GM12873 (cell line): ENCODE results near the gene RND1.

Source experiments
- TF ChIP-seq, protein P1 (sequence below): IDR thresholded peaks from 2 replicates; pipeline ENCODE4 v1.5.1; 2012; ENCODE audit warnings: low read depth, mild to moderate bottlenecking, moderate library complexity, low read length, control low read depth; ENCODE audit not compliant: insufficient read depth; ENCODE audit errors: missing control alignments

Gene RND1

DNA sequence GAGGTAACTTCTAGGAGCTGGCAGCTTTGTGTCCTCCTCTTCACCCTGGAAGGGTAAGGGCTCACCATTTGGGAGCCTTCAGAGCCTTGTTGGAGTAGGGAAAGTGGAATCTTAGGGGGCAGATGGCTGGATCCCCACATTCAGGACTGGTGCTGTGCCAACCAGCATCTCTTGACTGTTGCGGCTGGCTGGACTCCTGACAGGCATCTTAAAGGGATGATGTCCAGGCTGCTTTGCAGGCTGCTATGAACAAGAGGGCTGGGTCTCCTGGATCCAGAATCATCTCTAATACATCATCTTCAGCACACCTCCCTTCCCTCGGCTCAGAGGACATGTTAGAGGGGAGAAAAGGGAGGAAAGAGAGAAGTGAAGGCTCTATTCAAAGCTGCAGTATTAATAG, 43.0 kb downstream of the RND1 start:
- TF ChIP-seq, protein P1, sequence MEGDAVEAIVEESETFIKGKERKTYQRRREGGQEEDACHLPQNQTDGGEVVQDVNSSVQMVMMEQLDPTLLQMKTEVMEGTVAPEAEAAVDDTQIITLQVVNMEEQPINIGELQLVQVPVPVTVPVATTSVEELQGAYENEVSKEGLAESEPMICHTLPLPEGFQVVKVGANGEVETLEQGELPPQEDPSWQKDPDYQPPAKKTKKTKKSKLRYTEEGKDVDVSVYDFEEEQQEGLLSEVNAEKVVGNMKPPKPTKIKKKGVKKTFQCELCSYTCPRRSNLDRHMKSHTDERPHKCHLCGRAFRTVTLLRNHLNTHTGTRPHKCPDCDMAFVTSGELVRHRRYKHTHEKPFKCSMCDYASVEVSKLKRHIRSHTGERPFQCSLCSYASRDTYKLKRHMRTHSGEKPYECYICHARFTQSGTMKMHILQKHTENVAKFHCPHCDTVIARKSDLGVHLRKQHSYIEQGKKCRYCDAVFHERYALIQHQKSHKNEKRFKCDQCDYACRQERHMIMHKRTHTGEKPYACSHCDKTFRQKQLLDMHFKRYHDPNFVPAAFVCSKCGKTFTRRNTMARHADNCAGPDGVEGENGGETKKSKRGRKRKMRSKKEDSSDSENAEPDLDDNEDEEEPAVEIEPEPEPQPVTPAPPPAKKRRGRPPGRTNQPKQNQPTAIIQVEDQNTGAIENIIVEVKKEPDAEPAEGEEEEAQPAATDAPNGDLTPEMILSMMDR: no peak

DNA sequence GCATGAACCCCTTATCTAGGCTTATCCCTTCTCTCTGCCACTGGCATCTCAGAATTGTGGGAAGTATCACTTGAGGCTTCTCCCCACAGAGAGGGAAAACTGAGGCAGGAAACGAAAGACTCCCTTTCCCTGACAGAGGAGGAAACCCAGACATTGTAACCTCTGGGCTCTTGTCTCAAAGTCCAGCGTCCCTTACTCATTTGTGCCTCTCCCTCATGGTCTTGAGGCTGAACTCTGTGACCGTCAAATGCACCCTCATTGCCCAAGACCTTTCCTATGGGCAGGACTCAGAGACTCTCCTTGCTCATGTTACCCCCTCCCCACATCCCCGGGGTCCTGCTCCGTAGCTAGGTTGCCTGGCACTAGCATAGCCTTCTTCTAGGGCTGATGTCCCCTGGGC, 43.5 kb downstream of the RND1 start:
- TF ChIP-seq, protein P1: no peak

GRCh38 chr12:48819986-48820725, 45.5 kb downstream of the RND1 start:
- TF ChIP-seq, protein P1: no peak

DNA sequence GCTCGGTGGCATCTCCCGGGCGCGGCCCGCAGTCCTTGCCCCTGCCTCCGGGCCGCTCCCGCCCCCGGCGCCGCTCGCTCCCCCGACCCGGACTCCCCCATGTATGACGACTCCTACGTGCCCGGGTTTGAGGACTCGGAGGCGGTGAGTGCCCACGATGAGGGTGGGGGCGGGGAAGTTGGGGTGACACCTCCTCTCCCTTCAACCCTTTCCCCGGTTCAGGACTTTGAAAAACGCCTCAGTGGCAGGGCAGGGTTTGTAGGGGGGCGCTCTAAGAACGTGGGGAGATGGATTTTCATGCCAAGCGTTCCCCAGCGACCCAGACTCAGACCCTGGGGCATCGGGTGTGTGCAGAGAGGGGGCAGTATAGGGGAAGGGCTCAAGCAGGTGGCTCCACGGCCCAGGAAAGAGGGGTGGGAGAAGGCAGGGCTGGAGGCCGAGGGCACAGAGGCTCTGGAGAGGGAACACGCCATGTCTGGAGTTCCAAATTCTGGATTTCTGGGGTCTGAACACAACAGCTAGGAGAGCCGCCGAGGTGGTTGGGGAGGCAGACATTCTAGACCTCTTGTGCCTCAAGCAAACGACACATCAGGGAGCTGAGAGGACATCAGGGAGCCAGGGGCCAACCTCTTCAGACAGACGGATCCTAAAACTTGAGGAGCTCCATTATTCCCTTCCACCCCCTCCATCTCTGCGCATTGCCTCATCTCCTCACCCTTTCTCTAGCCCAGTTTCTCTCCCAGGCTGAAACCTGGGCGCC, 46.7 kb downstream of the RND1 start:
- TF ChIP-seq, protein P1: no peak

DNA sequence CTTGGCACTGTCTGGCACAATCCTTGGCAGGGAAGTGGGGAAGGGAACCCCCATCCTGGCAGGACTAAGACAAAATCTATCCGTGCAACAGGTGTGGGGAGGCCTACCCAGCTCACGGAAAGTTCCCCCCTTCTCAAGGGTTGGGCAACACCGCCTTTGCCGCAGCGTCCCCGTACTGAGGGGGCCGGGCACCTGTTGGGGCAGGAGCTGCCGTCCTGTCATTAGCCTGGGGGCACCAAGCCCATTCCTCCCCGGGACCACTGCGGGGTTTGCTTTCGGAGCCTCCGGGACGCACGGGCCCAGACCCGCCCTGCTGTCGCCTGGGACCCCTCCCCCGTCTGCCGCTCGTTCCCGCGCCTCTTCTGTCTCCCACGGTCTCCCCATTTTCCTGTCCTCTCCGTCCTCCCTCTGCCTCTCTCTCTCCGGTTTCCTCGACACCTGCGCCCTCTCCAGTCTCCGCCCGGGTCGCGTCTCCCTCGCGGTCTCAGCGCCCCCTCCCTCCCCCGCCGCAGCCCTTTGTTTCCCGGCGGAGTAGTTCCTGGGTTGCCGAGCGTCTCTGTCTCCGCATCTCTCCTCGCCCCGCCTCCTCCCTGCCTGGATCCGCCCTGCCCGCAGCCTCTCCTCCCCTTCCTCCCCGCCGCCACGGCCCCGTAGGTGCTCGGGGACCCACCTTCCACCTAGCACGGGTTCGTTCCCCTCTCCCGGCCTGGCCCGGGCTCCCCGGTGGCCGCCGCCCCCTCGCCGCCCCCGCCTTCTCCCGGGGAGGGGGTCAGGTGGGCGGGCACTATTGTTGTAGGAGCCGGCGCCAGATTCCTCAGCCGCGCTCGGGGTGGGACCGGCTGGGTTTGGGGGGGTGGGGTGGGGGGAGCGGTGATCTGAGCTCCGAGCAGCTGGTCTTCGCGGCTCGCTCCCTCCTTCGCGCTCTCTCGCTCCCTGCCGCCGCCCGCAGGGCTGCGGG, 47.5 kb downstream of the RND1 start, which contains the start of gene CACNB3:
TSS of gene CACNB3 (plus strand) at position 624 of the 958 bp plus-strand sequence. CDS start 434 bp downstream, outside the sequence.
- TF ChIP-seq, protein P1: no peak

GRCh38 chr12:48816143-48816854, 49.4 kb downstream of the RND1 start:
- TF ChIP-seq, protein P1: no peak
